Activated CD8-positive, alpha-beta memory T cell treated with anti-CD3 and anti-CD28 coated beads, Interleukin-2, amount 10 ng/mL, durations not matched to agents 7 days and 5 days (primary cell): Measurements from ENCODE around the gene CSPG5. TPM values are rescaled to one million over a fixed set of nuclear protein-coding genes. Genes with fewer than 3 reads are reported as not detected.

Experiments
- ATAC-seq: fragments of 150-1000 bp; cut with Tn5 transposase; one replicate; pipeline ENCODE4 v1.10.0; 2021; ENCODE audit warnings: moderate library complexity
- CTCF ChIA-PET: fragments of 350-600 bp; sonication (Branson Sonifier 250); formaldehyde crosslinking; loops from one replicate; lab custom pipeline; 2021; ENCODE audit warnings: antibody characterized with exemption; lab: Charles Lee
- DNase-seq: peaks from one replicate; pipeline ENCODE4 v3.0.0-alpha.2; 2020
- H3K27ac Mint-ChIP-seq: one replicate; pipeline ENCODE4 v1.8.0; 2021; ENCODE audit warnings: mild to moderate bottlenecking, mixed read lengths
- H3K27me3 Mint-ChIP-seq: one replicate; pipeline ENCODE4 v1.8.0; 2021; ENCODE audit warnings: mixed read lengths
- H3K36me3 Mint-ChIP-seq: one replicate; pipeline ENCODE4 v1.8.0; 2021; ENCODE audit warnings: mild to moderate bottlenecking, mixed read lengths
- H3K4me1 Mint-ChIP-seq: one replicate; pipeline ENCODE4 v1.8.0; 2021; ENCODE audit warnings: mixed read lengths
- H3K4me3 Mint-ChIP-seq: one replicate; pipeline ENCODE4 v1.8.0; 2021; ENCODE audit warnings: mild to moderate bottlenecking, moderate library complexity, mixed read lengths
- H3K9me3 Mint-ChIP-seq: one replicate; pipeline ENCODE4 v1.8.0; 2022; ENCODE audit warnings: low read depth, mixed read lengths
- total RNA-seq, 2 experiments: library from RNA; stranded (reverse); gene quantifications; one replicate each; pipeline ENCODE4 v1.2.3, GENCODE V29; 2021

The CSPG5 gene
- total RNA-seq, 2 experiments from 2014 or later, result 0.21 to 0.32 TPM

DNA sequence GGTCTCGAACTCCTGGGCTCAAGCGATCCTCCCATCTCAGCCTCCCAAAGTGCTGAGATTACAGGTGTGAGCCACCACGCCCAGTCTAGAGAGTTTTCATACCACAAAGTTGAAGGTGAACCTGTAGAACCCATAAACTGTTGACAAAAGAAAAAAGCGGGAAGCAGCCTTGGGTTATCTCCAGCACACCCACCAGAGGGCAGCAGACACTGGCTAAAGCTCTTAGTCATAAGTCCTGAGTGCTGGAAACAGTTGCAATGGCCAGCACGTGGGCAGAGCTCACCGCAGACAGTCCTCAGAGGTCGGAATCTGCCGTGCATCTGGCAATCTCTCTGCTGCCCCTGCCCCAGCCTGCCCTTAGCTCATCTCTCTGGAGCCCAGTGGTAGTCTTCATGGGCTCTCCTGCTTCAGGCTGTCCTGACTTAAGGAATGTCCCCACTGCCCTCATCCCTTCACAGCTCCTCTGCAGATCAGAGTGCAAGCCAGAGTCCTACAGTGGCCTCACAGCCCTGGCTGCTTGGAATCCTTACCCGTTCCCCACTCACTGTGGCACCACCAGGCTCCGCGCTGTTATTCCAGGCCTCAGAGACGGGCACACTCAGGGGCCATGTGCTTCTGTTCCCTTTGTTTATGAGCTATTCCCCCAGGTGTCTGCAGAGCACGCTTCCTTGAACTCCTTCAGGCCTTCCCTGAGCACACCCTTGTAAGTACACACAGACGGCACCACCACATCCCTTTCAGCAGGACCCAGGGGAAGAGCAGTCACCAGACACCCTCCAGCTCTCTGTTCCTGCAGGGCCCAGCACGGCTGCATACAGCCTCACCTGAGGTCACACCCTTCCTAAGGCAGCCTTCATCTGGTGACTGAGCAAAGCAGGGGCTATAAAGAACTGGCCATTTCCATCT lies 56.3 kb downstream of the CSPG5 start:
- no peaks in the 10 kb centered on the region for H3K36me3 Mint-ChIP-seq
- ATAC-seq (peak; percentile 92), DNase-seq (peak; percentile 89)
- peaks cover 9% of the 10 kb centered on the region for H3K4me1 Mint-ChIP-seq
- no peaks in the 10 kb centered on the region for H3K9me3 Mint-ChIP-seq
- H3K4me3 Mint-ChIP-seq, result no peak overlapping the region
- peaks cover 2% of the 10 kb centered on the region for H3K27me3 Mint-ChIP-seq
- CTCF ChIA-PET, result interaction anchor here (0.5 to 4.8 kb wide), 35 partner anchors 8 to 672 kb away, joined by 3 to 75 read pairs (median 4); partner anchors contain the start of genes CSPG5, DHX30, ELP6 and SMARCC1
- peak overlapping the region; percentile 26 for H3K27ac Mint-ChIP-seq

DNA sequence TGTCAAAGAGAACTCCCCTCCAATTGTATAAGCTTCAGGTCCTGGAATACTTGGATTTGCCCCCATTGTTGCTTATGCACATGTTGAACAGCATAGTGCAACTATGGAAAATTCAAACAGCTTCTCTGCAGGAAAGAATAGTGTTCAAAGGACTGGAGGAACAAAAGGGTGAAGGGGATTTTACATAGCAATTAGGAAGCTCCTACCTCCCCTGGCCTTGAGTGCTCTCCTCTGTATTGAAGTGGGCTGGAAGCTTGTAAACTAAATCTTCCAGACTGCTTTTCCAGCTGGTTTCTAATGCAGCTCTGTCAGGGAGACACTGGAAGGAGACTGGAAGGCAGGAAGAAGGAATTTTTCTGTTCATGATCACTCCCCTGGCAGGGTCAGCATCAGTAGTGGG lies 57.9 kb downstream of the CSPG5 start:
- Mint-ChIP-seq H3K4me1 (peaks cover 9% of the 10 kb centered on the region), H3K4me3 (no peak overlapping the region), H3K27ac (no peak overlapping the region), H3K36me3 (no peaks in the 10 kb centered on the region), H3K9me3 (no peaks in the 10 kb centered on the region), H3K27me3 (peaks cover 2% of the 10 kb centered on the region)
- ATAC-seq, result no peak
- CTCF ChIA-PET, result interaction anchor here (0.9 to 4.8 kb wide), 9 partner anchors 57 to 631 kb away, joined by 3 to 75 read pairs (median 5); partner anchors contain the start of gene CSPG5
- no peak for DNase-seq

DNA sequence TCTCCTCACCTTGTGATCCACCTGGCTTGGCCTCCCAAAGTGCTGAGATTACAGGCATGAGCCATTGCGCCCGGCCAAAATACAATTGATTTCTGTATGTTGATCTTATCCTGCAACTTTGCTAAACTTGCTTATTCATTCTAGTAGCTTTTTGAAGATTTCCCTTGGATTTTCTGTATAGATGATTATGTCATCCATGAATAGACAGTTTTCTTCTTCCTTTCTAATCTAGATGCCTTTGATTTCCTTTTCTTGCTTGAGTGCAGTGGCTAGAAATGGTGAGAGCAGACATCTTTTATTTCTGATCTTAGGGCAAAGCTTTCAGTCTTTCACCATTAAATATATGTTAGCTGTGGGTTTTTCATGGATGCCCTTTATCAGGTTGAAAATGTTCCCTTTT lies 60.7 kb downstream of the CSPG5 start:
- Mint-ChIP-seq H3K4me1 (peaks cover 13% of the 10 kb centered on the region), H3K4me3 (no peak overlapping the region), H3K9me3 (no peaks in the 10 kb centered on the region), H3K36me3 (no peaks in the 10 kb centered on the region), H3K27ac (no peak overlapping the region), H3K27me3 (peaks cover 2% of the 10 kb centered on the region)
- CTCF ChIA-PET, result interaction anchor here (1.0 kb wide), 1 partner anchor 47 kb away, joined by 3 read pairs; no protein-coding TSS in a partner anchor
- ATAC-seq (no peak), DNase-seq (no peak)

DNA sequence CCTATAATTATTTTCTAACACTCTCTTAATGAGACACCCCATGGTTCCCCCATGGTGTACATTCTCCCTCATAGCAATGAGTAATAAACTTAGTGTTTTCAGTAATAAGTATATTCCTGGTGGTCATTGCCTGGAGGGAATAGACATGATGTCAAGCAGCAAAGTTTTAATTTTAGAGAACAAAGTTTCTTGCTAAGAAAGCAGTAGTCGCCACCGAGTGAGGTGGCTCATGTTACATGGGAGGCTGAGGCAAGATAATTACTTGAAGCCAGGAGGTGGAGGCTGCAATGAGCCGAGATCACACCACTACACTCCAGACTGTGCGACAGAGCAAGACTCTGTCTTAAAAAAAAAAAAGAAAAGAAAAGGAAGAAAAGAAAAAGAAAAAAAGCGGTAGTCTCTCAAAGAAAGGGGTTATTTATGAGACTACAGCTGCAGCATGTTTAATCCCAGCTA lies 62.8 kb downstream of the CSPG5 start:
- Mint-ChIP-seq H3K27me3 (peaks cover 2% of the 10 kb centered on the region), H3K4me3 (no peak overlapping the region), H3K27ac (no peak overlapping the region), H3K36me3 (peaks cover 3% of the 10 kb centered on the region), H3K4me1 (peaks cover 19% of the 10 kb centered on the region), H3K9me3 (no peaks in the 10 kb centered on the region)
- no peak for ATAC-seq
- DNase-seq, result no peak
- CTCF ChIA-PET, result interaction anchor here (0.7 to 1.5 kb wide), 5 partner anchors 40 to 642 kb away, joined by 3 read pairs; partner anchors contain the start of gene SCAP

DNA sequence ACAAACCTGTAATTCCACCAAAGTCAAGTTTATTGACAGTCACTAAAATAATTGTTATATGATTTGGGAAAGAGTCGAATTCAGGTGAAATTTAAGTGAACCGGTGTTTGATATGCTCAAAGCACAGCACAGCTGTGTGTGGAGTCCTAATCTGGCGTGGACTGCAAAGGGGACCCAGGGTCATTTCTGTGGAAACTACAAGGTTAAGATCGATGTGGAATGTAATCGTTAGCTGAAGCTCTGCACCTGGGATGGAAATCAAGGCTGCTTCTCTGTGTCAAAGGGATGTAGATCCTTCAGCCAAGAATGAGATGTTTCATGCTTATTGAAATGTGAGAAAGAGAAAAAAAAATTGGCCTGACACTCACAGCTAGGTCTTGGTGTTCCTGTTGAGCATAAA lies 63.6 kb downstream of the CSPG5 start:
- ATAC-seq (no peak), DNase-seq (no peak)
- Mint-ChIP-seq H3K27me3 (peaks cover 2% of the 10 kb centered on the region), H3K4me3 (peak overlapping the region; percentile 43), H3K9me3 (no peaks in the 10 kb centered on the region), H3K4me1 (peaks cover 21% of the 10 kb centered on the region), H3K27ac (peak overlapping the region; percentile 50), H3K36me3 (peaks cover 8% of the 10 kb centered on the region)
- CTCF ChIA-PET, result interaction anchor here (0.7 to 1.2 kb wide), 3 partner anchors 94 to 292 kb away, joined by 3 read pairs; no protein-coding TSS in a partner anchor

DNA sequence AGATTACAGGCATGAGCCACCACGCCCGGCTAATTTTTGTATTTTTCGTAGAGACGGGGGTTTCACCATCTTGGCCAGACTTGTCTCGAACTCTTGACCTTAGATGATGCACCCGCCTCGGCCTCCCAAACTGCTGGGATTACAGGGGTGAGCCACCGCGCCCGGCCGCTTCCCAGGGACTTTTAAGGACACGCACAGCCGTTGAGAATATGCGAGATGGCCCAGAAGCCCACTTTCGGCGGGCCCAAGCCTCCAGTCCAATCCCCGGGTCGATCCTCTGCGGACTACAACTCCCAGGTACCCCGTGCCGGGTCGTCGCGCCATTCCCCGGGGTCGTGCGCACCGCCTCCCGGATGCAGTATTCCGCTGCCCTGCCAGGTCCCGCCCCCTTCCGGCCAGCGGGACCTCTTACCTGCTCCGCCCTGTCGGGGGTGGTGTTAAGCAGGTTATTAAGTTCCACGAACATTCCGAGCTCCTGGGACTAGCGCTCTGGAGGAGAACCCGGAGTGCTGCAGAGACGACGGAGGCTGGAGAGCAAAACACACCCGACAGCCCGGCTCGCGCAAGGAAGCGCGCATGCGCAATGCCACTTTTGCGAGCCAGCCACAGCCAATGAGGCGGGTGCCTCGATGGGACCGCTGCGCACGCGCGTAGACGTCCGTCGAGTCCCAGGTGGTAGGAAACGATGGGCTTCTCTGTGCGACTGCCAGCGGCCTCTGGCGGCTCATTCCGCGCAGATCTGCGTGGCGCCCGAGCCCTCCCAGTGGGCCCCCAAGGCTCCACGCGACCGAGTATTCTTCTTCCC lies 65.3 kb downstream of the CSPG5 start, which contains the start of gene ELP6:
ELP6 (minus strand) TSS at position 588 of the 805 bp plus-strand sequence; CDS start at position 466, 122 bp downstream.
- Mint-ChIP-seq H3K9me3 (no peaks in the 10 kb centered on the region), H3K4me1 (peaks cover 21% of the 10 kb centered on the region), H3K4me3 (peak within 1 kb of the TSS; percentile 97), H3K27me3 (no peaks in the 10 kb centered on the region), H3K27ac (peak within 1 kb of the TSS; percentile 99), H3K36me3 (peaks cover 16% of the 10 kb centered on the region)
- DNase-seq (peak; percentile 99), ATAC-seq (peak; percentile 96)
- CTCF ChIA-PET, result interaction anchor here (0.5 to 1.8 kb wide), 11 partner anchors 9 to 670 kb away, joined by 3 to 15 read pairs (median 3); partner anchors contain the start of gene SCAP

DNA sequence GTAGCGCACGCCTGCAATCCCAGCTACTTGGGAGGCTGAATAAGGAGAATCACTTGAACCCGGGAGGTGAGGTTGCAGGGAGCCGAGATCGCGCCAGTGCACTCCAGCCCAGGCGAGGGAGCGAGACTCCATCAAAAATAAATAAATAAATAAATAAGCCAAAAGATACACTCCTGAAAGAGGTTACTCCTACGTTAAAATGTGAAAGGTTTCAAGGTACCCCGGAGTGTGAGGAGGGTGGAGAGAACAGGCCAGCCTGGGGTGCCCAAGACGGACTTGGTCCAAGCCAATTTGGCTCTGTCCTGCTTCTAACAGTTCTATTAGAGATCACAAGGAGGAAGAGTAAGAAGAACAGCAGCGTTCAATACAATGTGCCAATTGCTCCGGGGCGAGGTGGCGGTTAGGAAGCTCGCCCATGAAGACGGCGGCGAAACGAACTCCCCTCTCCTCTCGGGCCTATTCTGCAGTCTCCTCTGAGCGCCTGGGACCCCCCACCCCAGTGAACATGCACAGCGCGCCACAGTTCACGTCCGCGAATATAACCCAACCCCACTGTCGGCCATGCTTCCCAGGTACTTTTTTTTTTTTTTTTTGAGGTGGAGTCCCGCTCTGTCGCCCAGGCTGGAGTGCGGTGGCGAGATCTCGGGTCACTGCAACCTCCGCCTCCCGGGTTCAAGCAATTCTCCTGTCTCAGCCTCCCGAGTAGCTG lies 66.1 kb downstream of the CSPG5 start:
- no peaks in the 10 kb centered on the region for H3K9me3 Mint-ChIP-seq
- peak; percentile 21 for ATAC-seq
- no peaks in the 10 kb centered on the region for H3K27me3 Mint-ChIP-seq
- CTCF ChIA-PET, result interaction anchor here (0.5 to 1.8 kb wide), 14 partner anchors 9 to 940 kb away, joined by 3 to 15 read pairs (median 3); partner anchors contain the start of gene SCAP
- peak overlapping the region; percentile 99 for H3K27ac Mint-ChIP-seq
- peaks cover 18% of the 10 kb centered on the region for H3K36me3 Mint-ChIP-seq
- DNase-seq, result peak; percentile 62
- peak overlapping the region; percentile 97 for H3K4me3 Mint-ChIP-seq
- peaks cover 21% of the 10 kb centered on the region for H3K4me1 Mint-ChIP-seq

Other genes starting within 250 kb of the CSPG5 start
- 10 to 100 TPM; 27.0 to 32.9 TPM for gene PTPN23, start 197.8 kb downstream of the CSPG5 start, total RNA-seq
- gene SCAP, start 102.9 kb downstream of the CSPG5 start, total RNA-seq, result 10 to 100 TPM; 65.5 to 69.2 TPM
- gene ELP6, start 65.2 kb downstream of the CSPG5 start, total RNA-seq, result 10 to 100 TPM; 46.6 to 48.8 TPM
- gene SMARCC1, start 203.0 kb upstream of the CSPG5 start, total RNA-seq, result 100 to 1,000 TPM in 1 of 2 experiments, 10 to 100 TPM in 1; 84.3 to 111 TPM
- 10 to 100 TPM; 84.8 to 95.6 TPM for gene DHX30, start 224.3 kb upstream of the CSPG5 start, total RNA-seq